Skin epidermis (tissue), 12 donors: ENCODE measurements around the gene COL4A3.
"Not testable (repeated sequence)": the region's sequence is repeated elsewhere in the genome, so short reads cannot be mapped to it uniquely, and the experiment has no call there.

Experiments
- H3K27ac ChIP-seq, 21 experiments: fragments of 200-600 bp; sonication (generic) in 11 of 21; one replicate each; pipeline ENCODE4 v1.5.0; 2020; ENCODE audit warnings: mild to moderate bottlenecking in 3 of 21, inconsistent platforms in 2 of 21, moderate library complexity in 2 of 21
- H3K4me3 ChIP-seq, 7 experiments: fragments of 200-600 bp; sonication (generic) in 2 of 7; one replicate each; pipeline ENCODE4 v1.5.0; 2020; ENCODE audit warnings: inconsistent platforms in 2 of 7, mild to moderate bottlenecking in 2 of 7, moderate library complexity in 1 of 7

The COL4A3 gene

DNA sequence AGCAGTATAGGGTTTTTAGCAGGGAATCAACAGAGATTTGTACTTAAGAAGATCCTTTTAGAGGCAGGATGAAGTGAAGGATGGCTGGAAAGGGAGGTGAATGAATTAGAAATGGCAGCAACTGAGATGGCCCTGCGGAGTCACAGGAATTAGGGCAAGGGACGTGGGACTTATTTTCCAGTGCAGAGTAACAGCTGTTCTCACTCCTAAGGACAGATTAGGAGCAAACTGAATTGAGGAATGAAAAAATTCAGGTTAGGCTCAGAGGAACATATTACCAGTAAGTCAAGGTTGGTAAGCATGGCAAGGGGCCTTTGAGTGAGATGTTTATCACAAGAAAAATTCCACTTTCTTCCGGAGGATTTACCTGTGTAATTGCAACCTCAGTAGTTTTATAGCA is 34.4 kb downstream of the COL4A3 start:
- Histone ChIP-seq H3K27ac (no peak overlapping the region), H3K4me3 (no peak overlapping the region)

- Histone ChIP-seq H3K4me3 (no peak overlapping the region), H3K27ac (no peak overlapping the region)
These were observed 37.3 kb downstream of the COL4A3 start for GRCh38 chr2:227201771-227202170.

- Histone ChIP-seq H3K4me3 (no peak overlapping the region), H3K27ac (no peak overlapping the region)
These were observed 40.0 kb downstream of the COL4A3 start for GRCh38 chr2:227204452-227204851.

DNA sequence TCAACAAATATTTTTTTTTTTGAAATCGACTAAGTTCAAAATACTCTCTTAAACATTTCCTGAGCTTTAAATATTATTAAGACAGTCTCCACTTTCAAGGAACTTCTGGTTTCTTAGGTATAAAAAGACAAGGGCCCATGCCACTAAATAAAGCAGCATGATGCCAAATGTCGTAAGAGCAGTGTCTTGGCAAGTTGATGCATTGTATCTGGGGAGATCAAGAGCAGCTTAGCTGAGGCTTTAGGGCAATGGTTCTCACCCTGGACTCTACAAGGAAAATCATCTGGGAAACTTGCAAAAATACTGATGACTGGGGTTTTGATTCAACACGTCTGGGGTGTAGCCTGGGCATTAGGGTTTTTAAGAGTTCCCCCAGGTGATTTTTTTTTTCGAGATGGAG is 41.3 kb downstream of the COL4A3 start:
- H3K27ac ChIP-seq = no peak overlapping the region
- H3K4me3 ChIP-seq = no peak overlapping the region

DNA sequence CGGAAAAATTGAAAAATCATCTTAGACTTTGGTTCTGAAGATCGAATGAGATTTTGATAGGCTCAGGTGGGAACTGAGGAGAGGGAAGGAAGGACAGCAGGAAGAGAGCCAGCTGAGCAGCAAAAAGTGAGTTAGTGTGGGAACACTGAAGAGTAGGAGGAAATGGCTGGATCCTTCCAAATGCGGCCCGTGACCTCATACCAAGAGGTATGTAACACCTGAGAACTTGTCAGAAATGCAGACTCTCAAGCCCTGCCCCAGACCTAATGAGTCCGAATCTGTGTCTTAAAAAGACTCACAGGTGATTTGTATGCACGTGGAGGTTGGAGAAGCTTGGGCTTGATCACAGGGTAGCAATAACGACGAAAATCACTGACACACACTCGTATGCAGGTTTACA is 42.0 kb downstream of the COL4A3 start:
- Histone ChIP-seq H3K27ac (no peak overlapping the region), H3K4me3 (no peak overlapping the region)

- Histone ChIP-seq H3K27ac (no peak overlapping the region), H3K4me3 (no peak overlapping the region)
These were observed 43.1 kb downstream of the COL4A3 start for GRCh38 chr2:227207573-227207972.

GRCh38 chr2:227214622-227215041 is 50.2 kb downstream of the COL4A3 start:
- Histone ChIP-seq H3K4me3 (no peak overlapping the region), H3K27ac (no peak overlapping the region)

DNA sequence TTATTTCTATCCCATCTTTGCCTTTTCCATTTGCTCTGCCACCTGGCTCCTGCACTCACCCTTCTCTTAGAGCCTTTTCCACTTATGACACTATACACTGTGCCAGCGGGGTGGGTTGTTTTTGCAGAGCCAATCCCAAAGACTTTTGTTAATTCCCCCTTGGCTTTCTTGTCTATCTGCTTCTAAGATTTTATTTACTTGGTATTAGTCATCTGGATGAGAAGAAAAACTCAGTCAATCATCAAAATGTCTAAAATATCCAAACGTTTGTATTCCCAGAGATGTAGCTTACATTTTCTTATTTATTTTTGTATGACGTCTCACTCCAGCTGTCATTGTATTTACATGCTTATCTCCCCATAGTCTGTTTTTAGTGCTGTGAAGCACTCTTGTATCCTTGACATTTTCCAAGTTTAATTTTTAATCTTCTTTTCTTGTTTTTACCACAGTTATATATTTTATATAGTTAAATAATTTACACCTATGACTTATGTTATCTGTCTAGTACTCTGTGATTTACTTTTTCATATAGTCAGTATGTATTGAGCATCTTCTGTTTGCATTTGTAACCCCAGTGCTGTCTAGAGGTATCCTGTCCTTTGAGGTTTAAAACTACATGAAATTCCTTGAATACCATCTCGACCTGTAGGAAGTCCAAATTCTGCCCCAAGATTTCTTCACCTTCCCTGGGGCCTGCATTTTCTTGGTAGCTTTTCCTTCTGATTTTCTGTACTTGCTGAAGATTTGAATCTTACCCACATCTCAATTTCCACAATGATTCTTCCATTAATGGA is 55.1 kb downstream of the COL4A3 start:
- Histone ChIP-seq H3K4me3 (no peak overlapping the region), H3K27ac (no peak overlapping the region)

GRCh38 chr2:227221120-227221519 is 56.7 kb downstream of the COL4A3 start:
- H3K4me3 ChIP-seq = no peak overlapping the region
- H3K27ac ChIP-seq = no peak overlapping the region

DNA sequence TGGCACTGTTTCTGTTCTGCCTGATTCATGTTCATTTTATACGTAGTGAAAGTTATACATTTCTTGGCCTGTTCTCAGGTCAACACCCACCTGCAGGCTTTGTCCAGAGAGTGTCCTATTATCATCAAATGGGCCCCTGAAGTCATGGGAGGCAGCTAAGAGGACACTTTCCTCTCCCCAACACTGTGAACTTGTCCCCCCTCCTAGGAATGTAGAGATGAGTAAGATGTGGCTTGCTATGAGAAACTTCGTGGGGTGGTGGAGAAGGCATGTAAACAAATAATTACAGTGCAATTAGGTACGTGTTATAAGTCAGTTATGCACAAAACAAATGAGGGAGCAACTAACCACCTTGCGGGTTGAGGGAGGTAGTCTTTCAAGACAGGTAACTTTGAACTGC is 57.9 kb downstream of the COL4A3 start:
- Histone ChIP-seq H3K27ac (no peak overlapping the region), H3K4me3 (no peak overlapping the region)

DNA sequence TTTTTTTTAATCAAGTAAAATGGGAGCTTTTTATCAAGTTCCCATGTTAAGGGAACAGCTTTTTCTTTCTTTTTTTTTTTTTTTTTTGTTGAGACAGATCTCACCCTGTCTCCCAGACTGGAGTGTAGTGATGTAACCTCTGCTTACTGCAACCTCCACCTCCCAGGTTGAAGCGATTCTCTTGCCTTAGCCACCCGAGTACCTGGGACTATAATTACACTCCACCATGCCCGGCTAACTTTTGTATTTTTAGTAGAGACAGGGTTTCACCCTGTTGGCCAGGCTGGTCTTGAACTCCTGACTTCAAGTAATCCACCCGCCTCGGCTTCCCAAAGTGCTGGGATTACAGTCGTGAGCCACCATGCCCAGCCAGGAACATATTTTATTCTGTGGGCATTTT is 61.2 kb downstream of the COL4A3 start:
- H3K27ac ChIP-seq, H3K4me3 ChIP-seq: not testable (repeated sequence)

DNA sequence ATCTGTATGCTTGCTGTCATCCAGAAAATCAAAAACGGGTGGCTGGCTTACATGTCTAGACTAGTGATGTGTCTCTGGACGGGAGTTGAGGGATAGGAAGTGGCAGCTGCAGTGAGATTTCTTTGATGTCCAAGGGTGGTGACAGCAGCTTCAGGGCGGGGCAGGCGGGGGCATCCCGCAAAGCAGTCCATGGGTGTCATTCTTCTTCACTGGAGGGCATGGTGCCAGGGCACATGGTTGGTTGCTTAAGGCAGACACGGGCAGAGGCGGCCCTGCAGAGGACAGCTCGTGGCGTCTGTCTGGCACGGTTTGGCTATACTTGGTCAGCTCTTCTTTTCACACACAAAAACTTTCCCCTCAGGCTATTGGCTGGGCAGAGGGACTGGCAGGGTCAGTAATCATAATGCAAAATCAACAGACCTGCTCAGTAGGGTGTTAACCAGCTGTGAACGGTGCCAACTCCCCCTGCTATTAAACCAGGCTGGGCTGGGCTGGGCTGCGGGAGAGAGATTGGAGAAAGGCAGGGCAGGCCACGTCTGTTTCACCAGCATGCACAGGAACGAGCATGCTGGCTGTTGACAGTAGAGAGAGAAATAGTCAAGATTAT is 63.7 kb downstream of the COL4A3 start:
- no peak overlapping the region for H3K27ac ChIP-seq
- no peak overlapping the region for H3K4me3 ChIP-seq

- no peak overlapping the region for H3K27ac ChIP-seq
- H3K4me3 ChIP-seq = no peak overlapping the region
These were observed 65.7 kb downstream of the COL4A3 start for GRCh38 chr2:227230151-227230550.

DNA sequence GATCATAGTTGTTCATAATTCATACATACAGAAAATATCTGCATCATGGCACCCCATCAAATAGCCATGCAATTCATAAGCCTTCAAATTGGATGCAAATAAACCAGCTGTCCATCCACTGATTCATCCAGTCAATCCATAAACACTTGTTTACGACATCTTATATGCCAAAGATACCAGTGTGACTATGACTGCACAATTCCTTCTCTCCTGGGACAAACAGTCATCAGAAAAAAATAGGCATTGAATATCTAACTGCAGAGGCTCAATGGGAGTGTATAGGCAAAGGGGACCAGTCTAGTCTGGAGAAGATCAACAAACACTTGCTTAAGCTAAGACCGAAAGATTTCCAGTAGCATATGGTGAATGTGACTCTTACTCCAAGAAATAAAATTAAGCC is 70.0 kb downstream of the COL4A3 start:
- Histone ChIP-seq H3K27ac (no peak overlapping the region), H3K4me3 (no peak overlapping the region)

DNA sequence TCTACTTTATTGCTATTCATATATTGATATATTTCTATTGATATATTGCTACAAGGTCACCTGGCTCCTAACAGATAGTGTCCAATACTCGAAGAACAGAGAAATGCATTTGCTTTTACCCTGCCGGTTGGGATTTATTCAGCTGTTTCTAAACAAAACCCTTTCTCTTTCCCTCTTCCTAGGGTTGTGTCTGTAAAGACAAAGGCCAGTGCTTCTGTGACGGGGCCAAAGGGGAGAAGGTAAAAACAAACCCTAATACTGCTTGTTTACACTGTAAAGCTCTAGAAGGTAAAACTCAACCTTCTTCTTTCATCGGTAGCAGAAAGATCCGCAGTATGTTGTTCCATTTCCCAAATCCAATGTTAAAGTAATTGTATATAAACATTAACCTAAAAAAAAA is 73.4 kb downstream of the COL4A3 start:
- Histone ChIP-seq H3K27ac (no peak overlapping the region), H3K4me3 (no peak overlapping the region)

DNA sequence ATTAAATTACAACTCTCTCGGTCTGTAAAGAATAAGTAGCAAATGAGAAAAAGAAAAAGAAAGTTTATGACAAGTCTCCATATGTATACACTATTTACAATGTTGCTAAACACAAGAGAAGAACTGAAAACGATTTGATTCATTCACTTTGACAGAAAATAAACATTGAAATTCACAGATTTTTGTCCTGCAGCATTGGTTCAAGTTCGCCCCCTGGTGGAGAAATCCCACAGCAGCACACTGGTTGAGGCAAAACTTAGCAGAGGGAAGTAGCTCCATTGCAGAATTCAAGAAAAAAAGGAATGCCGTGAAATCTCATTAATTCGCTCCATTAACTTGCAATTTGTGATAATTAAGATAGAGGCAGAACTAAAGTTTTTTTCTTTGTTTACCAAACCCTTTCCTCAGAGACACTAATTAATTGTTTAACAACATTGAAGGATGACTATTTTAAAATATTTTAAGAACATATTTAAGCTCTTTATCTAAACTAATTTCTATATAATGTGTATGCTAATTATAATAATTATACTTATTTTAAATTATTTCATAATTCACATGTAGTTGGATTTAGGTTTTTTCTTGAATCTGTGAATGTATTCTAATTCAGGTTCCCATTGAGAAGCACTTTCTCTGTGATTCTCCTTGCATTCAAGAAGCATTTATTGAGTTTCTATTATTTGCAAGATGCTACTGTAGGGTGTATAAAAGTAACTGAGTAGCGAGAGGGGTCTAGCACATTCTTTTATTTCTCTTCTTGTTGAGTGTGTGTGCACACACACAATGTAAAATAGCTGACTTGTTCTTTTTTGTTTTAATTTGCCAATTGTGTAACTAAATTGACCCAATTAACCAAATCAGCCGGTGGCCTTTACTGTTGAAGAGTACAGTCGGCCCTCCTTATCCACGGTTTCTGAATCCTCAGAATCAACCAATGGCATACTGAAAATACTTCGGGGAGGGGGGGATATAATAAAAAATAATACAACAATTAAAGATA is 74.1 kb downstream of the COL4A3 start:
- Histone ChIP-seq H3K4me3 (no peak overlapping the region), H3K27ac (no peak overlapping the region)

DNA sequence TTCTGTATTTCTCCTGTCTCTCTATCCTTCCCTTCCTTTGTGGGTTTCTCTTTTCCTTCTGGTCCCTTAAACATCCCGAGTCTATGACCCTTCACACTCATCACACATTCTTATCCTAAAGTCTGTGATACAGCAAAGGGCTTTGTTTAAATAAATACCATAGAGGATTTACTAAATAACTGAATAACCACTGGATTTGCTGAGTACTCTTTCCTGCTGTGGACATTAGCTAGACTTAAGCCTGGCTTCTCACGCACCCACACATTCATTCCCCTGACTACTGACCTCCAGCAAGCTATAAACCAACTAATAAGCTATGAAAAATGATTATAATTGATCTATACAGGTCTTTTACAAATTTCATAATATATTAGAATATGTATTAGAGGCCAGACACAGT is 76.6 kb downstream of the COL4A3 start:
- Histone ChIP-seq H3K4me3 (no peak overlapping the region), H3K27ac (no peak overlapping the region)

GRCh38 chr2:227248876-227249275 is 84.5 kb downstream of the COL4A3 start:
- H3K27ac ChIP-seq = no peak overlapping the region
- H3K4me3 ChIP-seq = no peak overlapping the region

DNA sequence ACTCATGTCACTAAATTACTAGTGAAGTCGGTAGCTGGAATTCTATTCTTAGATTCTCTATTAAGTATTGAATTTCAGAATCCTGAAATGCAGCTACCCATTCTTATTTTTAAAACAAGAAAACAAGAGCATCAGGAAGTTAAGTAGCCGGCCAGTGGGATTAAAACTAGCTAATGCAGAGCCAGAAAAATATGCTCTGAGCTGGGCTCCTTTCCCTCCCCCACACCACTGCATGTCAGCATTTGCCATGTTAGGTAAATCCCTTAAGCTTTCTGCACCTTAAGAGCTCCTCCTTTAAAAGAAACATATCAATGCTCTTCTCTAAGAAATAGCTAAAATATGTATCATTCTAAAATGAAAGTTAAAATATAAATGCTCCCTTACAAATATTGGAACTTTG is 88.4 kb downstream of the COL4A3 start:
- no peak overlapping the region for H3K4me3 ChIP-seq
- no peak overlapping the region for H3K27ac ChIP-seq

DNA sequence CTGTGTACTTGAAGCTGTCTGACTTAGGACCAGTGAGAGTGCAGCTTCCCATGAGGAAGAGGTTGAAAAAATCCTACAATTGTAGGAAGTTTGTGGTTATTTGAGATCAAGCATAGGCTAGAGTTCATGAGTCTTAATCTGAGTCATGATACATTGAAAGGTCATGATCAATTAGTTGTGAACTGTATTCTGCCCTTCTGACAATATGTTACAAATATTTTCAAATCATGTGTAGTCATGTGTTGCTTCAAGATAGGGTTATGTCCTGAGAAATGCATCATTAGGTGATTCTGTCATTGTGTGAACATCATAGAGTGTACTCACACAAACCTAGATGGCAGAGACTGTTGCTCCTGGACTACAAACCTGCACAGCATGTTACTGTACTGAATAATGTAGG is 92.2 kb downstream of the COL4A3 start:
- Histone ChIP-seq H3K27ac (no peak overlapping the region), H3K4me3 (no peak overlapping the region)

- H3K27ac ChIP-seq = no peak overlapping the region
These were observed 93.4 kb downstream of the COL4A3 start for GRCh38 chr2:227257820-227258219.

More at GRCh38 chr2:227257820-227258219, 93.4 kb downstream of the COL4A3 start:
- H3K4me3 ChIP-seq = no peak overlapping the region
